Measurements from ENCODE around the gene C12orf60.

The C12orf60 gene

GRCh38 chr12:14873440-14874185 is 70.1 kb downstream of the C12orf60 start:
- DNase-seq (ENCODE audit: low spot score) = no peak
